ENCODE data around the gene SLC5A9. TPM values are rescaled to one million over a fixed set of nuclear protein-coding genes. Genes with fewer than 3 reads are reported as not detected.

The SLC5A9 gene
- total RNA-seq, 1 experiment from 2014 or later, result not detected

DNA sequence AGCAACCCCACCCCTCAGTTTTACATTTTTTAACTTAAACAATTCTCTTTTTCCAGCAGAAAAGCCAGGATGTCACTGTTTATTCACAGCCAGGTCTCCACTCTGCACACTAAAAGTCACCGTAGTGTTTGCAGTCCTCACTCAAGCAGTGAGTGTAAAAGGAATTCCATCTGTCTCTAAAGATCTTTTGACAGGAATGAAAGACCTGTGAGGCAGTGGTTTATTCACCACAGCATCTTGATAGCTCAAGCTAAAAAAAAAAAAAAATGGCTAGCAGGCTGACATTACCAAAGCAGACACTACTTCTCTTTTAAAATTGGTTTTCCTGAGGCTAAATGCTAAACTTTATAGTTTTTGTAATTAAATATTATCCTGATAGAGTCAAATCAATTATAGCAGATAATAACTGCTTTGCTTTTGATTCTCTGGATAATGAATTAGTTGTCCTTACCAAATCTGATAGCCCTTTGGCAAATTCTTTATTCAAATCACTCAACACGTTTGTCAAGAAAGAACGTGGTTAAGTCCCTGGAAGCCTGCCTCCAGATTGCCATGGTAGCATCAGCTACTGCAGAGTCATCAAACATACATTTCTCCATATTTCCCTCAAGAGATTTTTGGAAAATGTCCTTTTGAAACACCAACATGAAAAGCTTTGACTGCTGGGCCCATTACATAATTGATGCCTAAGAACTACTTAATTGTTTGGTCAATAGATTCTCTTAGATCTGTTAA lies 22.2 kb upstream of the SLC5A9 start:
- no peaks in the 10 kb centered on the region for H3K36me3 ChIP-seq (ENCODE audit: control insufficient read depth in 1 of 2, insufficient read depth in 2 of 2, low read length in 2 of 2)
- H4K20me1 ChIP-seq (ENCODE audit: insufficient read depth), result no peaks in the 10 kb centered on the region
- TF ChIP-seq, protein P1, sequence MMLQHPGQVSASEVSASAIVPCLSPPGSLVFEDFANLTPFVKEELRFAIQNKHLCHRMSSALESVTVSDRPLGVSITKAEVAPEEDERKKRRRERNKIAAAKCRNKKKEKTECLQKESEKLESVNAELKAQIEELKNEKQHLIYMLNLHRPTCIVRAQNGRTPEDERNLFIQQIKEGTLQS (IDR thresholded peaks at IDR 0.05), result no peak
- TF ChIP-seq CBX3 (IDR thresholded peaks at IDR 0.05; ENCODE audit: low read depth), result no peak
- TF ChIP-seq FOSL1 (IDR thresholded peaks at IDR 0.05; ENCODE audit: low read depth), result no peak
- H3K9me2 ChIP-seq (ENCODE audit: insufficient read depth), result no peaks in the 10 kb centered on the region
- no peak overlapping the region for H3K4me3 ChIP-seq (replicated peaks in 1 of 2; ENCODE audit: low read depth in 1 of 2, low read length in 2 of 2)
- no TSS peak for BruUV-seq (replicated peaks)
- H3K9ac ChIP-seq (ENCODE audit: low read length), result no peak overlapping the region
- H3K27ac ChIP-seq (ENCODE audit: low read depth, low read length), result no peak overlapping the region
- no peaks in the 10 kb centered on the region for H3K79me2 ChIP-seq (ENCODE audit: insufficient read depth, low read length)
- no peak overlapping the region for H2AFZ ChIP-seq (ENCODE audit: low read depth, low read length, poor library complexity, severe bottlenecking)
- peaks cover 13% of the 10 kb centered on the region; the same call in 1 of the 2 replicates for H3K27me3 ChIP-seq (ENCODE audit: insufficient read depth, low read length)
- ChIA-PET RAD21 (ENCODE audit: low non-redundant PET in 1 of 2, low total read pairs in 2 of 2, uncharacterized antibody in 2 of 2, unreplicated experiment in 2 of 2) (no interaction called here), CTCF (no interaction called here), POLR2A (no interaction called here)
- H3K9me3 ChIP-seq (ENCODE audit: control insufficient read depth in 1 of 2, insufficient read depth in 1 of 2, low read depth in 1 of 2, low read length in 2 of 2), result no peaks in the 10 kb centered on the region
- H3K4me2 ChIP-seq (ENCODE audit: low read length), result no peak overlapping the region
- DNase-seq (ENCODE audit: low read depth, low spot score) (no peak), ATAC-seq (no peak)
- intact Hi-C loops (cut with micrococcal nuclease), result loop anchor here (5.0 kb wide), 2 partner anchors 203 to 297 kb away; partner anchors contain the start of gene TRABD2B
- no peaks in the 10 kb centered on the region for H3K4me1 ChIP-seq (ENCODE audit: control insufficient read depth in 1 of 2, insufficient read depth in 2 of 2, low read length in 2 of 2)

DNA sequence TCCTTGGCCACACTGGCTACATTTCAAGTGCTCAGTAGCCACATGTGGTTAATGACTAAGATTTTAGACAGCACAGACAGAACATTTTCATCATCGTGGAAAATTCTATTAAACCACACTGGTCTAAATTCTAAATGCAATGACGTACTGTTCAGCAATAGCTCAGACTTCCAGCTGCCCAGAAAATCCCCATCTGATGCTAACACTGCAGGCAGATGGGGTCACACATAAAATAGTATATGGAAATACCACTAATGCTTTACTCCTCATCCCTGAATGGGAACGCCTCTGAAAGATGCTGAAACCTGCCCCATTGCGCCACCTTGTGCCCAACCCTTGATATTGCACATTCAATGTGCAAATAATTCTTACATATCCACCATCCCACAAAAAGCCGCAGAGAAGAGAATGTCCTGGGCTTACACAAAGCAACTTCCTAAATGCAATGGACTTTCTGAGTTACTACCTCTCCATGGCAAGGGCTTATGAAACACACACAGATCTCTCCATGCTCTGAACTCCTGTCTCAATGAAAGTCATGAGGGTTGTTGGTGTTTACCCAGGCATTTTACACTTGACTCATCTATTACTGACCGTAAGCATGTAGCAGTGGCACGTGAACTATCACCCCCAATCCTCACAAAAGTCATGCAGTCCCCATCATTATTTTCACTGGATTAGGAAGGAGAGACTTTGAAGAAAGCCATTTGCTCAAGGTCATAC lies 20.3 kb upstream of the SLC5A9 start:
- intact Hi-C loops (cut with micrococcal nuclease), result loop anchor here (1.0 to 5.0 kb wide), 5 partner anchors 93 to 464 kb away; partner anchors contain the start of gene TRABD2B
- no peak for TF ChIP-seq EZH2 (IDR thresholded peaks at IDR 0.05)
- peak; percentile 75 for TF ChIP-seq RAD21 (IDR thresholded peaks at IDR 0.05; ENCODE audit: low read depth)
- no peak for TF ChIP-seq CBX3 (IDR thresholded peaks at IDR 0.05; ENCODE audit: low read depth)
- TF ChIP-seq, protein P2, sequence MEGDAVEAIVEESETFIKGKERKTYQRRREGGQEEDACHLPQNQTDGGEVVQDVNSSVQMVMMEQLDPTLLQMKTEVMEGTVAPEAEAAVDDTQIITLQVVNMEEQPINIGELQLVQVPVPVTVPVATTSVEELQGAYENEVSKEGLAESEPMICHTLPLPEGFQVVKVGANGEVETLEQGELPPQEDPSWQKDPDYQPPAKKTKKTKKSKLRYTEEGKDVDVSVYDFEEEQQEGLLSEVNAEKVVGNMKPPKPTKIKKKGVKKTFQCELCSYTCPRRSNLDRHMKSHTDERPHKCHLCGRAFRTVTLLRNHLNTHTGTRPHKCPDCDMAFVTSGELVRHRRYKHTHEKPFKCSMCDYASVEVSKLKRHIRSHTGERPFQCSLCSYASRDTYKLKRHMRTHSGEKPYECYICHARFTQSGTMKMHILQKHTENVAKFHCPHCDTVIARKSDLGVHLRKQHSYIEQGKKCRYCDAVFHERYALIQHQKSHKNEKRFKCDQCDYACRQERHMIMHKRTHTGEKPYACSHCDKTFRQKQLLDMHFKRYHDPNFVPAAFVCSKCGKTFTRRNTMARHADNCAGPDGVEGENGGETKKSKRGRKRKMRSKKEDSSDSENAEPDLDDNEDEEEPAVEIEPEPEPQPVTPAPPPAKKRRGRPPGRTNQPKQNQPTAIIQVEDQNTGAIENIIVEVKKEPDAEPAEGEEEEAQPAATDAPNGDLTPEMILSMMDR (IDR thresholded peaks at IDR 0.05 in 2 of 3, conservative IDR thresholded peaks at IDR 0.05 in 1 of 3; ENCODE audit: borderline replicate concordance in 1 of 3, insufficient read depth in 1 of 3, low read depth in 2 of 3, low read length in 2 of 3), result peak; percentile 77 to 83 (median 79)
- DNase-seq (ENCODE audit: low read depth, low spot score), result peak; percentile 37
- no peaks in the 10 kb centered on the region for H4K20me1 ChIP-seq (ENCODE audit: insufficient read depth)
- H3K9ac ChIP-seq (ENCODE audit: low read length), result no peak overlapping the region
- no peak overlapping the region for H2AFZ ChIP-seq (ENCODE audit: low read depth, low read length, poor library complexity, severe bottlenecking)
- ChIA-PET RAD21 (ENCODE audit: low non-redundant PET in 1 of 2, low total read pairs in 2 of 2, uncharacterized antibody in 2 of 2, unreplicated experiment in 2 of 2) (interaction anchor here in 1 of 2 experiments (0.6 kb wide), 1 partner anchor 97 kb away, joined by 5 read pairs; no protein-coding TSS in a partner anchor), POLR2A (no interaction called here), CTCF (interaction anchor here (1.1 to 2.3 kb wide), 4 partner anchors 9 to 109 kb away, joined by 3 to 48 read pairs (median 11); no protein-coding TSS in a partner anchor)
- no peaks in the 10 kb centered on the region for H3K9me3 ChIP-seq (ENCODE audit: control insufficient read depth in 1 of 2, insufficient read depth in 1 of 2, low read depth in 1 of 2, low read length in 2 of 2)
- H3K4me3 ChIP-seq (replicated peaks in 1 of 2; ENCODE audit: low read depth in 1 of 2, low read length in 2 of 2), result no peak overlapping the region
- no peaks in the 10 kb centered on the region for H3K36me3 ChIP-seq (ENCODE audit: control insufficient read depth in 1 of 2, insufficient read depth in 2 of 2, low read length in 2 of 2)
- H3K27ac ChIP-seq (ENCODE audit: low read depth, low read length), result no peak overlapping the region
- BruUV-seq (replicated peaks), result no TSS peak
- peaks cover 13% of the 10 kb centered on the region; the same call in 1 of the 2 replicates for H3K27me3 ChIP-seq (ENCODE audit: insufficient read depth, low read length)
- no peaks in the 10 kb centered on the region for H3K9me2 ChIP-seq (ENCODE audit: insufficient read depth)
- no peak overlapping the region for H3K4me2 ChIP-seq (ENCODE audit: low read length)
- no peaks in the 10 kb centered on the region for H3K79me2 ChIP-seq (ENCODE audit: insufficient read depth, low read length)
- no peaks in the 10 kb centered on the region for H3K4me1 ChIP-seq (ENCODE audit: control insufficient read depth in 1 of 2, insufficient read depth in 2 of 2, low read length in 2 of 2)
- peak; percentile 82 for ATAC-seq

Data from HCT116 (cell line).